K562 (cell line): ENCODE data around the gene ST3GAL3. TPM values are rescaled to one million over a fixed set of nuclear protein-coding genes. Genes with fewer than 3 reads are reported as not detected.

Experiments
- ARID1B ChIP-seq: fragments of 450-650 bp; IDR thresholded peaks from 2 replicates; pipeline ENCODE4 v1.6.1; 2016; ENCODE audit warnings: antibody characterized with exemption, mild to moderate bottlenecking, inconsistent platforms
- DACH1 ChIP-seq: fragments of 450-650 bp; IDR thresholded peaks from 2 replicates; pipeline ENCODE4 v1.6.1; 2018; ENCODE audit not compliant: partially characterized antibody
- DMBX1 ChIP-seq: fragments of 250-450 bp; sonication (Bioruptor Pico); IDR thresholded peaks from 2 replicates; pipeline ENCODE4 v1.8.0; 2022; ENCODE audit warnings: inconsistent platforms, mild to moderate bottlenecking, moderate library complexity, borderline replicate concordance
- EP400 ChIP-seq: fragments of 450-650 bp; IDR thresholded peaks from 2 replicates; pipeline ENCODE4 v1.6.1; 2017; ENCODE audit warnings: antibody characterized with exemption, mild to moderate bottlenecking, moderate library complexity
- HDAC2 ChIP-seq: fragments of 450-650 bp; IDR thresholded peaks from 2 replicates; pipeline ENCODE4 v1.6.1; 2016; ENCODE audit warnings: mild to moderate bottlenecking
- KAT8 ChIP-seq: fragments of 450-650 bp; IDR thresholded peaks from 2 replicates; pipeline ENCODE4 v1.6.1; 2016; ENCODE audit warnings: low read depth, mild to moderate bottlenecking
- NBN ChIP-seq: fragments of 450-650 bp; IDR thresholded peaks from 2 replicates; pipeline ENCODE4 v1.6.1; 2016; ENCODE audit warnings: low read depth, mild to moderate bottlenecking
- NCOA6 ChIP-seq: fragments of 450-650 bp; IDR thresholded peaks from 2 replicates; pipeline ENCODE4 v1.6.1; 2017; ENCODE audit warnings: mild to moderate bottlenecking
- NRF1 ChIP-seq, 2 experiments: fragments of 450-650 bp; IDR thresholded peaks in 1 of 2; conservative IDR thresholded peaks in 1 of 2; 2 replicates each; pipeline ENCODE4 v1.6.1; 2014; ENCODE audit warnings: mild to moderate bottlenecking in 2 of 2
- SRSF3 ChIP-seq: fragments of 200-400 bp; formaldehyde crosslinking; IDR thresholded peaks from 2 replicates; pipeline ENCODE4 v1.6.1; 2016; ENCODE audit warnings: mild to moderate bottlenecking, low read length, moderate library complexity; ENCODE audit not compliant: insufficient read depth
- TAF1 ChIP-seq: IDR thresholded peaks from 2 replicates; pipeline ENCODE4 v1.6.1; 2011; ENCODE audit warnings: mild to moderate bottlenecking, low read length, moderate library complexity; ENCODE audit not compliant: insufficient read depth, control insufficient read depth, severe bottlenecking; ENCODE audit errors: extremely low read depth
- THRAP3 ChIP-seq: fragments of 450-650 bp; IDR thresholded peaks from 2 replicates; pipeline ENCODE4 v1.6.1; 2016; ENCODE audit warnings: mild to moderate bottlenecking, inconsistent platforms, borderline replicate concordance
- ZBTB7A ChIP-seq: IDR thresholded peaks from 2 replicates; pipeline ENCODE4 v1.6.1; 2011; ENCODE audit warnings: low read depth, mild to moderate bottlenecking, low read length, moderate library complexity, borderline replicate concordance; ENCODE audit not compliant: control insufficient read depth
- ZNF134 ChIP-seq: fragments of 250-450 bp; sonication (Bioruptor Pico); conservative IDR thresholded peaks from 2 replicates; pipeline ENCODE4 v1.4.0; 2020
- ZNF316 ChIP-seq: fragments of 450-650 bp; IDR thresholded peaks from 2 replicates; pipeline ENCODE4 v1.6.1; 2016
- ZNF561 ChIP-seq: fragments of 450-650 bp; formaldehyde crosslinking; conservative IDR thresholded peaks from 2 replicates; pipeline ENCODE4 v1.4.0; 2020; ENCODE audit warnings: mild to moderate bottlenecking, moderate library complexity
- ZSCAN29 ChIP-seq: fragments of 450-650 bp; IDR thresholded peaks from 2 replicates; pipeline ENCODE4 v1.6.1; 2017
- polyA plus RNA-seq, 8 experiments: library from polyadenylated mRNA; depleted of rRNA in 4 of 8; stranded (reverse) in 5 of 8; unstranded in 3 of 8; fragments of >200 nt; fragmentation: Nextera tagmentation in 2 of 8; fragmentation: Illumina TruSeq in 1 of 8; extraction: Ambion mirVana in 2 of 8; extraction: Trizol in 1 of 8; gene quantifications; 2 replicates each; pipeline versions ENCODE4 v1.2.1 to v1.2.3, GENCODE V29; 2011 to 2014; ENCODE audit warnings: inconsistent platforms in 1 of 8, missing spikeins in 1 of 8
- total RNA-seq, 7 experiments: library from RNA; depleted of rRNA in 6 of 7; stranded (reverse); fragments of >200 nt in 6 of 7; fragmentation: Illumina TruSeq in 2 of 7; extraction: Trizol in 2 of 7; gene quantifications; 2 replicates each; pipeline versions ENCODE4 v1.2.1 to v1.2.3, GENCODE V29; 2011 to 2021; ENCODE audit warnings: low replicate concordance in 1 of 7
- TF ChIP-seq, protein P1 (sequence below): fragments of 250-450 bp; sonication (Bioruptor Pico); IDR thresholded peaks from 2 replicates; pipeline ENCODE4 v1.5.0; 2021
- TF ChIP-seq, protein P2 (sequence below): sonication (generic); formaldehyde crosslinking; IDR thresholded peaks from 2 replicates; pipeline ENCODE4 v1.8.0; 2023; ENCODE audit warnings: missing genetic modification reagents, mild to moderate bottlenecking, borderline replicate concordance
- TF ChIP-seq, protein P3 (sequence below): fragments of 250-450 bp; sonication (Bioruptor Pico); IDR thresholded peaks from 2 replicates; pipeline ENCODE4 v1.8.0; 2022; ENCODE audit warnings: moderate library complexity, mild to moderate bottlenecking, inconsistent platforms
- TF ChIP-seq, protein P4 (sequence below): conservative IDR thresholded peaks from 2 replicates; pipeline ENCODE4 v1.6.1; 2011; ENCODE audit warnings: low read depth, mild to moderate bottlenecking, low read length; ENCODE audit not compliant: control insufficient read depth

Gene ST3GAL3
- total and polyA plus RNA-seq, 9 of the 15 experiments (the other 6 are each of a cell fraction or from before 2014, with no cell fraction given) = 1.2 to 18.9 (median 11.0) TPM

DNA sequence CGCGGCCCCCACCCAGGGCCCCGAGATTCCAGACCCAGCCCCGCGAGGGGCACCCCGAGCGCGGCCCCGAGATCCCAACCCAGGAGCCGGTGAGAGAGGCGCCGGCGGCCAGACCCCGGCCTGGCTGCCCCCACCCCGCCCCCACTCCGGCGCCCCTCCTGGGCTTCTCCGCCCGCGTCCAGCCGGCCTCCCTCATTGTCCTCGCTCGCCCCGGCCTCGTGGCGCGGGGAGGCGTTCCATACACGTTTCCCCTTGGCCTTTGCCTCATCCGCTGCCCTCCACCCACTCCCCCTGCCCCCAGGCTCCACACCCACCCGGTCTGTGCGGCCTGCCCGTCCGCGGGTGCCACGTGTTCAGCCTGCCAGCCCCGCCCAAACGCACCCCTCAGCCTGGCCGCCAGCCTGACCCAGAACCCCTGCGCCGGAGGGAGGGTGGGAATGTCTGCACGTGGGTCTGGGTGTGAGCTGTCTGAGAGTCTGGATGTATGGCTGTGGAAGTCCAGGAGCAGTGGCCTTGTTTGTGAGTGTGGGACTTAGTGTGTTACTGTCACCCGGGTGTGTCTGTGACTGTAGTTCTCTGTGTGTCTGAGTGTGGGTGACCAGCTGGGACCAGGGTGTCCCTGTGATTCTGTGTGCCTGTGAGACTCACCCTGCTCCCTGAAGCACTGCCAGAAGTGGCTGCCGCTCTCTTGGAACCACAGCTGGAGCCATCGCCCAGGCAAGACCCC is 272.4 kb downstream of the ST3GAL3 start (continued):
- TF ChIP-seq HDAC2 (no peak), EP400 (peak; percentile 94), ZNF316 (no peak), TAF1 (peak; percentile 17), ZBTB7A (peak; percentile 20; the same call in 1 of the 2 replicates), THRAP3 (no peak), ZNF561 (CRISPR knock-in tag) (no peak), DACH1 (peak; percentile 23), ZSCAN29 (no peak), NCOA6 (no peak), KAT8 (no peak), SRSF3 (no peak), ARID1B (no peak), NRF1 (conservative IDR thresholded peaks at IDR 0.05 in 1 of 2, IDR thresholded peaks at IDR 0.05 in 1 of 2) (peak; percentile 45 to 54), ZNF134 (CRISPR knock-in tag) (no peak), NBN (no peak), DMBX1 (CRISPR knock-in tag) (no peak)
- TF ChIP-seq, protein P1, sequence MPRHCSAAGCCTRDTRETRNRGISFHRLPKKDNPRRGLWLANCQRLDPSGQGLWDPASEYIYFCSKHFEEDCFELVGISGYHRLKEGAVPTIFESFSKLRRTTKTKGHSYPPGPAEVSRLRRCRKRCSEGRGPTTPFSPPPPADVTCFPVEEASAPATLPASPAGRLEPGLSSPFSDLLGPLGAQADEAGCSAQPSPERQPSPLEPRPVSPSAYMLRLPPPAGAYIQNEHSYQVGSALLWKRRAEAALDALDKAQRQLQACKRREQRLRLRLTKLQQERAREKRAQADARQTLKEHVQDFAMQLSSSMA (CRISPR knock-in tag) = no peak
- TF ChIP-seq, protein P2, sequence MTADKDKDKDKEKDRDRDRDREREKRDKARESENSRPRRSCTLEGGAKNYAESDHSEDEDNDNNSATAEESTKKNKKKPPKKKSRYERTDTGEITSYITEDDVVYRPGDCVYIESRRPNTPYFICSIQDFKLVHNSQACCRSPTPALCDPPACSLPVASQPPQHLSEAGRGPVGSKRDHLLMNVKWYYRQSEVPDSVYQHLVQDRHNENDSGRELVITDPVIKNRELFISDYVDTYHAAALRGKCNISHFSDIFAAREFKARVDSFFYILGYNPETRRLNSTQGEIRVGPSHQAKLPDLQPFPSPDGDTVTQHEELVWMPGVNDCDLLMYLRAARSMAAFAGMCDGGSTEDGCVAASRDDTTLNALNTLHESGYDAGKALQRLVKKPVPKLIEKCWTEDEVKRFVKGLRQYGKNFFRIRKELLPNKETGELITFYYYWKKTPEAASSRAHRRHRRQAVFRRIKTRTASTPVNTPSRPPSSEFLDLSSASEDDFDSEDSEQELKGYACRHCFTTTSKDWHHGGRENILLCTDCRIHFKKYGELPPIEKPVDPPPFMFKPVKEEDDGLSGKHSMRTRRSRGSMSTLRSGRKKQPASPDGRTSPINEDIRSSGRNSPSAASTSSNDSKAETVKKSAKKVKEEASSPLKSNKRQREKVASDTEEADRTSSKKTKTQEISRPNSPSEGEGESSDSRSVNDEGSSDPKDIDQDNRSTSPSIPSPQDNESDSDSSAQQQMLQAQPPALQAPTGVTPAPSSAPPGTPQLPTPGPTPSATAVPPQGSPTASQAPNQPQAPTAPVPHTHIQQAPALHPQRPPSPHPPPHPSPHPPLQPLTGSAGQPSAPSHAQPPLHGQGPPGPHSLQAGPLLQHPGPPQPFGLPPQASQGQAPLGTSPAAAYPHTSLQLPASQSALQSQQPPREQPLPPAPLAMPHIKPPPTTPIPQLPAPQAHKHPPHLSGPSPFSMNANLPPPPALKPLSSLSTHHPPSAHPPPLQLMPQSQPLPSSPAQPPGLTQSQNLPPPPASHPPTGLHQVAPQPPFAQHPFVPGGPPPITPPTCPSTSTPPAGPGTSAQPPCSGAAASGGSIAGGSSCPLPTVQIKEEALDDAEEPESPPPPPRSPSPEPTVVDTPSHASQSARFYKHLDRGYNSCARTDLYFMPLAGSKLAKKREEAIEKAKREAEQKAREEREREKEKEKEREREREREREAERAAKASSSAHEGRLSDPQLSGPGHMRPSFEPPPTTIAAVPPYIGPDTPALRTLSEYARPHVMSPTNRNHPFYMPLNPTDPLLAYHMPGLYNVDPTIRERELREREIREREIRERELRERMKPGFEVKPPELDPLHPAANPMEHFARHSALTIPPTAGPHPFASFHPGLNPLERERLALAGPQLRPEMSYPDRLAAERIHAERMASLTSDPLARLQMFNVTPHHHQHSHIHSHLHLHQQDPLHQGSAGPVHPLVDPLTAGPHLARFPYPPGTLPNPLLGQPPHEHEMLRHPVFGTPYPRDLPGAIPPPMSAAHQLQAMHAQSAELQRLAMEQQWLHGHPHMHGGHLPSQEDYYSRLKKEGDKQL (CRISPR knock-in tag) = no peak
- TF ChIP-seq, protein P3, sequence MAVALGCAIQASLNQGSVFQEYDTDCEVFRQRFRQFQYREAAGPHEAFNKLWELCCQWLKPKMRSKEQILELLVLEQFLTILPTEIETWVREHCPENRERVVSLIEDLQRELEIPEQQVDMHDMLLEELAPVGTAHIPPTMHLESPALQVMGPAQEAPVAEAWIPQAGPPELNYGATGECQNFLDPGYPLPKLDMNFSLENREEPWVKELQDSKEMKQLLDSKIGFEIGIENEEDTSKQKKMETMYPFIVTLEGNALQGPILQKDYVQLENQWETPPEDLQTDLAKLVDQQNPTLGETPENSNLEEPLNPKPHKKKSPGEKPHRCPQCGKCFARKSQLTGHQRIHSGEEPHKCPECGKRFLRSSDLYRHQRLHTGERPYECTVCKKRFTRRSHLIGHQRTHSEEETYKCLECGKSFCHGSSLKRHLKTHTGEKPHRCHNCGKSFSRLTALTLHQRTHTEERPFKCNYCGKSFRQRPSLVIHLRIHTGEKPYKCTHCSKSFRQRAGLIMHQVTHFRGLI (CRISPR knock-in tag) = no peak
- TF ChIP-seq, protein P4, sequence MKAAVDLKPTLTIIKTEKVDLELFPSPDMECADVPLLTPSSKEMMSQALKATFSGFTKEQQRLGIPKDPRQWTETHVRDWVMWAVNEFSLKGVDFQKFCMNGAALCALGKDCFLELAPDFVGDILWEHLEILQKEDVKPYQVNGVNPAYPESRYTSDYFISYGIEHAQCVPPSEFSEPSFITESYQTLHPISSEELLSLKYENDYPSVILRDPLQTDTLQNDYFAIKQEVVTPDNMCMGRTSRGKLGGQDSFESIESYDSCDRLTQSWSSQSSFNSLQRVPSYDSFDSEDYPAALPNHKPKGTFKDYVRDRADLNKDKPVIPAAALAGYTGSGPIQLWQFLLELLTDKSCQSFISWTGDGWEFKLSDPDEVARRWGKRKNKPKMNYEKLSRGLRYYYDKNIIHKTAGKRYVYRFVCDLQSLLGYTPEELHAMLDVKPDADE = no peak; the same call in 1 of the 2 replicates
